NCI-H1048 (cell line): ENCODE measurements around the gene ONECUT3.
"Not testable (repeated sequence)": the region's sequence is repeated elsewhere in the genome, so short reads cannot be mapped to it uniquely, and the experiment has no call there.

Experiments used
- DNase-seq: peaks from one replicate; lab custom pipeline; 2025; lab: John Stamatoyannopoulos, UW

ONECUT3 gene

GRCh38 chr19:1755467-1756171, 2.3 kb downstream of the ONECUT3 start:
- no peak for DNase-seq

GRCh38 chr19:1756264-1756663, 3.0 kb downstream of the ONECUT3 start:
- no peak for DNase-seq

GRCh38 chr19:1756705-1757465, 3.6 kb downstream of the ONECUT3 start:
- DNase-seq: no peak

- no peak for DNase-seq
Measured at GRCh38 chr19:1757468-1758230, 4.3 kb downstream of the ONECUT3 start.

- DNase-seq: no peak
Measured at GRCh38 chr19:1758231-1758577, 4.9 kb downstream of the ONECUT3 start.

- no peak for DNase-seq
Measured at GRCh38 chr19:1758959-1759903, 5.9 kb downstream of the ONECUT3 start.

GRCh38 chr19:1760020-1760419, 6.7 kb downstream of the ONECUT3 start:
- DNase-seq: no peak

- not testable (repeated sequence) for DNase-seq
Measured at GRCh38 chr19:1760786-1761527, 7.7 kb downstream of the ONECUT3 start.

GRCh38 chr19:1761528-1762242, 8.4 kb downstream of the ONECUT3 start:
- no peak for DNase-seq

GRCh38 chr19:1762243-1763117, 9.2 kb downstream of the ONECUT3 start:
- DNase-seq: no peak

GRCh38 chr19:1763648-1764639, 10.6 kb downstream of the ONECUT3 start:
- no peak for DNase-seq

GRCh38 chr19:1764729-1765128, 11.4 kb downstream of the ONECUT3 start:
- DNase-seq: no peak

GRCh38 chr19:1765232-1765903, 12.1 kb downstream of the ONECUT3 start:
- no peak for DNase-seq

- DNase-seq: no peak
Measured at GRCh38 chr19:1765904-1766799, 12.8 kb downstream of the ONECUT3 start.

GRCh38 chr19:1766800-1767352, 13.6 kb downstream of the ONECUT3 start:
- no peak for DNase-seq

- DNase-seq: no peak
Measured at GRCh38 chr19:1767464-1767933, 14.2 kb downstream of the ONECUT3 start.
